Measurements from ENCODE around the gene EMD.

DNA sequence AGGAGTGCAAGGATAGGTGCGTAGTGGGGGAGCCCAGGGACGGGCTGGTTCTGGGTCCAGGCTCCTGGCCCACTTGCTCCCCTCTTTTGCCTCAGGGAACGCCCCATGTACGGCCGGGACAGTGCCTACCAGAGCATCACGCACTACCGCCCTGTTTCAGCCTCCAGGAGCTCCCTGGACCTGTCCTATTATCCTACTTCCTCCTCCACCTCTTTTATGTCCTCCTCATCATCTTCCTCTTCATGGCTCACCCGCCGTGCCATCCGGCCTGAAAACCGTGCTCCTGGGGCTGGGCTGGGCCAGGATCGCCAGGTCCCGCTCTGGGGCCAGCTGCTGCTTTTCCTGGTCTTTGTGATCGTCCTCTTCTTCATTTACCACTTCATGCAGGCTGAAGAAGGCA is 1.7 kb downstream of the EMD start:
- TF ChIP-seq, protein P1, sequence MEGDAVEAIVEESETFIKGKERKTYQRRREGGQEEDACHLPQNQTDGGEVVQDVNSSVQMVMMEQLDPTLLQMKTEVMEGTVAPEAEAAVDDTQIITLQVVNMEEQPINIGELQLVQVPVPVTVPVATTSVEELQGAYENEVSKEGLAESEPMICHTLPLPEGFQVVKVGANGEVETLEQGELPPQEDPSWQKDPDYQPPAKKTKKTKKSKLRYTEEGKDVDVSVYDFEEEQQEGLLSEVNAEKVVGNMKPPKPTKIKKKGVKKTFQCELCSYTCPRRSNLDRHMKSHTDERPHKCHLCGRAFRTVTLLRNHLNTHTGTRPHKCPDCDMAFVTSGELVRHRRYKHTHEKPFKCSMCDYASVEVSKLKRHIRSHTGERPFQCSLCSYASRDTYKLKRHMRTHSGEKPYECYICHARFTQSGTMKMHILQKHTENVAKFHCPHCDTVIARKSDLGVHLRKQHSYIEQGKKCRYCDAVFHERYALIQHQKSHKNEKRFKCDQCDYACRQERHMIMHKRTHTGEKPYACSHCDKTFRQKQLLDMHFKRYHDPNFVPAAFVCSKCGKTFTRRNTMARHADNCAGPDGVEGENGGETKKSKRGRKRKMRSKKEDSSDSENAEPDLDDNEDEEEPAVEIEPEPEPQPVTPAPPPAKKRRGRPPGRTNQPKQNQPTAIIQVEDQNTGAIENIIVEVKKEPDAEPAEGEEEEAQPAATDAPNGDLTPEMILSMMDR (IDR thresholded peaks at IDR 0.05): no peak
- no peak for TF ChIP-seq POLR2AphosphoS5 (IDR thresholded peaks at IDR 0.05)

All from prostate gland (tissue), 2 donors.